ENCODE results near the gene NAA40.

DNA sequence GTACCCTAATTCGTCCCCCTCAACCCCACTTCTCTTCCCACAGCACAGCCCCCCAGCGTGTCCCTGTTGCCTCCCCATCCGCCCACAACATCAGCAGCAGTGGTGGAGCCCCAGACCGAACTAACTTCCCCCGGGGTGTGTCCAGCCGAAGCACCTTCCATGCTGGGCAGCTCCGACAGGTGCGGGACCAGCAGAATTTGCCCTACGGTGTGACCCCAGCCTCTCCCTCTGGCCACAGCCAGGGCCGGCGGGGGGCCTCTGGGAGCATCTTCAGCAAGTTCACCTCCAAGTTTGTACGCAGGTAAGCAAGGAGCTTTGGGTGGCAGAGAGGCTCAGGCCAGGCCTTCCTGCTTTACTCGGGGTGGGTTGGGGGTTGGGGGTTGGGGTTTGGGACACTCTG is 34.1 kb upstream of the NAA40 start:
- TF ChIP-seq, protein P1, sequence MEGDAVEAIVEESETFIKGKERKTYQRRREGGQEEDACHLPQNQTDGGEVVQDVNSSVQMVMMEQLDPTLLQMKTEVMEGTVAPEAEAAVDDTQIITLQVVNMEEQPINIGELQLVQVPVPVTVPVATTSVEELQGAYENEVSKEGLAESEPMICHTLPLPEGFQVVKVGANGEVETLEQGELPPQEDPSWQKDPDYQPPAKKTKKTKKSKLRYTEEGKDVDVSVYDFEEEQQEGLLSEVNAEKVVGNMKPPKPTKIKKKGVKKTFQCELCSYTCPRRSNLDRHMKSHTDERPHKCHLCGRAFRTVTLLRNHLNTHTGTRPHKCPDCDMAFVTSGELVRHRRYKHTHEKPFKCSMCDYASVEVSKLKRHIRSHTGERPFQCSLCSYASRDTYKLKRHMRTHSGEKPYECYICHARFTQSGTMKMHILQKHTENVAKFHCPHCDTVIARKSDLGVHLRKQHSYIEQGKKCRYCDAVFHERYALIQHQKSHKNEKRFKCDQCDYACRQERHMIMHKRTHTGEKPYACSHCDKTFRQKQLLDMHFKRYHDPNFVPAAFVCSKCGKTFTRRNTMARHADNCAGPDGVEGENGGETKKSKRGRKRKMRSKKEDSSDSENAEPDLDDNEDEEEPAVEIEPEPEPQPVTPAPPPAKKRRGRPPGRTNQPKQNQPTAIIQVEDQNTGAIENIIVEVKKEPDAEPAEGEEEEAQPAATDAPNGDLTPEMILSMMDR (IDR thresholded peaks at IDR 0.05; ENCODE audit: low read depth, low read length, poor library complexity, severe bottlenecking) = no peak
- no peak for TF ChIP-seq EZH2phosphoT487 (IDR thresholded peaks at IDR 0.05; ENCODE audit: borderline replicate concordance, low read length)

All from DOHH2 (cell line).